OCI-LY1 (cell line): ENCODE results near the gene GLRX5.

Source experiments
- EZH2 ChIP-seq: fragments of 200-600 bp; sonication (generic), shearing (Covaris generic); IDR thresholded peaks from 2 replicates; pipeline ENCODE4 v1.8.0; 2017; ENCODE audit warnings: borderline replicate concordance, mixed run types, mild to moderate bottlenecking, antibody characterized with exemption, low read length, moderate library complexity, mixed read lengths
- TF ChIP-seq, protein P1 (sequence below): fragments of 200-600 bp; sonication (generic), shearing (Covaris generic); IDR thresholded peaks from 2 replicates; pipeline ENCODE4 v1.5.1; 2017; ENCODE audit warnings: mild to moderate bottlenecking, antibody characterized with exemption, low read length, moderate library complexity, mixed read lengths

DNA sequence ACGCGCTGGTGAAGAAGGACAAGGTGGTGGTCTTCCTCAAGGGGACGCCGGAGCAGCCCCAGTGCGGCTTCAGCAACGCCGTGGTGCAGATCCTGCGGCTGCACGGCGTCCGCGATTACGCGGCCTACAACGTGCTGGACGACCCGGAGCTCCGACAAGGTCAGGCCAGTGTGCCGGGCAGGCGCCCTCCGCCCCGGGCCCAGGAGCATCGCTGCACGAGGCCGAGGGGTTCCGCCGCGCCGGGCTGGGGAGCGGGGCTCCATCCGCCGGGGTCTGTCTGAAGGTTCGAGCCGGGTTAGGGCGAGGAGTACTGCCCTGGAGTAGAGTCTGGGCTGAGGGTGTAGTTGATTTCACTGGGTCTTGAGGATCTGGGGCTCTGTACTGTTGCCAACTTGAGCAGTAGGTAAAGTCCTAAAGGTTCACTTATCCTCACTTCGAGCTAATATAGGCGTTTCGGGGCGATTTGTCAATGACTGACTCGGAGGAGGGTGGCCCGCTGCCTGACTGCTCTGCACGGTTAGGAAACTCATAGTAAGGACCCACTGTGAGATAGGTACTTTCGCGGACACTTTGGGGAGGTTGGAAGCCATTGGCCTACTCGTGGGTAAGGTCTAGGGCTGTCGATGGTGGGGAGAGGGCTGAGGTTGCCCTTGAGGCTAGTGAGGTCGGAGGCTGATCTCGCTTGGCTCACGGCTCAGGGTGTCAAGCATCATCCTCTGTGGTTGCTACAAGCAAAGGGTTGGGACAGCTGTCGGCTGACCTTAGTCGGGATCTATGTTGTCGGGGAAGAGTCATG lies 574 bp downstream of the GLRX5 start:
- TF ChIP-seq, protein P1, sequence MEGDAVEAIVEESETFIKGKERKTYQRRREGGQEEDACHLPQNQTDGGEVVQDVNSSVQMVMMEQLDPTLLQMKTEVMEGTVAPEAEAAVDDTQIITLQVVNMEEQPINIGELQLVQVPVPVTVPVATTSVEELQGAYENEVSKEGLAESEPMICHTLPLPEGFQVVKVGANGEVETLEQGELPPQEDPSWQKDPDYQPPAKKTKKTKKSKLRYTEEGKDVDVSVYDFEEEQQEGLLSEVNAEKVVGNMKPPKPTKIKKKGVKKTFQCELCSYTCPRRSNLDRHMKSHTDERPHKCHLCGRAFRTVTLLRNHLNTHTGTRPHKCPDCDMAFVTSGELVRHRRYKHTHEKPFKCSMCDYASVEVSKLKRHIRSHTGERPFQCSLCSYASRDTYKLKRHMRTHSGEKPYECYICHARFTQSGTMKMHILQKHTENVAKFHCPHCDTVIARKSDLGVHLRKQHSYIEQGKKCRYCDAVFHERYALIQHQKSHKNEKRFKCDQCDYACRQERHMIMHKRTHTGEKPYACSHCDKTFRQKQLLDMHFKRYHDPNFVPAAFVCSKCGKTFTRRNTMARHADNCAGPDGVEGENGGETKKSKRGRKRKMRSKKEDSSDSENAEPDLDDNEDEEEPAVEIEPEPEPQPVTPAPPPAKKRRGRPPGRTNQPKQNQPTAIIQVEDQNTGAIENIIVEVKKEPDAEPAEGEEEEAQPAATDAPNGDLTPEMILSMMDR = no peak
- no peak for TF ChIP-seq EZH2
